ENCODE data around the gene TMEM209.

Gene TMEM209

GRCh38 chr7:130134106-130134636, 71.0 kb downstream of the TMEM209 start:
- DNase-seq (ENCODE audit: extremely low read depth, low read depth), result no peak

GRCh38 chr7:130133029-130133782, 72.0 kb downstream of the TMEM209 start:
- DNase-seq (ENCODE audit: extremely low read depth, low read depth), result no peak
- TF ChIP-seq CTCF (IDR thresholded peaks at IDR 0.05; ENCODE audit: low read depth, low read length), result no peak

More at GRCh38 chr7:130134106-130134636, 71.0 kb downstream of the TMEM209 start:
- no peak for TF ChIP-seq CTCF (IDR thresholded peaks at IDR 0.05; ENCODE audit: low read depth, low read length)

- no peak for TF ChIP-seq CTCF (IDR thresholded peaks at IDR 0.05; ENCODE audit: low read depth, low read length)
- no peak for DNase-seq (ENCODE audit: extremely low read depth, low read depth)
These were observed 73.0 kb downstream of the TMEM209 start for GRCh38 chr7:130131964-130132875.

- TF ChIP-seq CTCF (IDR thresholded peaks at IDR 0.05; ENCODE audit: low read depth, low read length), result no peak
- DNase-seq (ENCODE audit: extremely low read depth, low read depth), result no peak
These were observed 73.9 kb downstream of the TMEM209 start for GRCh38 chr7:130131191-130131834.

- no peak for DNase-seq (ENCODE audit: extremely low read depth, low read depth)
- TF ChIP-seq CTCF (IDR thresholded peaks at IDR 0.05; ENCODE audit: low read depth, low read length), result no peak
These were observed 76.2 kb downstream of the TMEM209 start for GRCh38 chr7:130129011-130129411.

GRCh38 chr7:130127821-130128317, 77.3 kb downstream of the TMEM209 start:
- TF ChIP-seq CTCF (IDR thresholded peaks at IDR 0.05; ENCODE audit: low read depth, low read length), result no peak
- no peak for DNase-seq (ENCODE audit: extremely low read depth, low read depth)

Measured in AG09319 (cell line).